ENCODE results near the gene KNDC1.
"Not testable (repeated sequence)": the region's sequence is repeated elsewhere in the genome, so short reads cannot be mapped to it uniquely, and the experiment has no call there.

GRCh38 chr10:133151071-133151470, 8.9 kb upstream of the KNDC1 start:
- TF ChIP-seq, protein P1, sequence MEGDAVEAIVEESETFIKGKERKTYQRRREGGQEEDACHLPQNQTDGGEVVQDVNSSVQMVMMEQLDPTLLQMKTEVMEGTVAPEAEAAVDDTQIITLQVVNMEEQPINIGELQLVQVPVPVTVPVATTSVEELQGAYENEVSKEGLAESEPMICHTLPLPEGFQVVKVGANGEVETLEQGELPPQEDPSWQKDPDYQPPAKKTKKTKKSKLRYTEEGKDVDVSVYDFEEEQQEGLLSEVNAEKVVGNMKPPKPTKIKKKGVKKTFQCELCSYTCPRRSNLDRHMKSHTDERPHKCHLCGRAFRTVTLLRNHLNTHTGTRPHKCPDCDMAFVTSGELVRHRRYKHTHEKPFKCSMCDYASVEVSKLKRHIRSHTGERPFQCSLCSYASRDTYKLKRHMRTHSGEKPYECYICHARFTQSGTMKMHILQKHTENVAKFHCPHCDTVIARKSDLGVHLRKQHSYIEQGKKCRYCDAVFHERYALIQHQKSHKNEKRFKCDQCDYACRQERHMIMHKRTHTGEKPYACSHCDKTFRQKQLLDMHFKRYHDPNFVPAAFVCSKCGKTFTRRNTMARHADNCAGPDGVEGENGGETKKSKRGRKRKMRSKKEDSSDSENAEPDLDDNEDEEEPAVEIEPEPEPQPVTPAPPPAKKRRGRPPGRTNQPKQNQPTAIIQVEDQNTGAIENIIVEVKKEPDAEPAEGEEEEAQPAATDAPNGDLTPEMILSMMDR (IDR thresholded peaks at IDR 0.05; ENCODE audit: extremely low read depth in 1 of 2, insufficient read depth in 1 of 2, low read depth in 1 of 2, low read length in 2 of 2): not testable (repeated sequence)
- TF ChIP-seq POLR2A (IDR thresholded peaks at IDR 0.05; ENCODE audit: low read depth, low read length); EZH2 (IDR thresholded peaks at IDR 0.05; ENCODE audit: borderline replicate concordance, low read depth, low read length, severe bottlenecking); POLR2AphosphoS5 (IDR thresholded peaks at IDR 0.05; ENCODE audit: insufficient read depth, low read depth, low read length): not testable (repeated sequence)
